K562 (cell line): ENCODE results near the gene FAM171A1. TPM values are rescaled to one million over a fixed set of nuclear protein-coding genes. Genes with fewer than 3 reads are reported as not detected.

Experiments used
- ATAC-seq: fragments of 200-7000 bp; cut with Tn5 transposase; 3 replicates; pipeline ENCODE4 v1.9.1; 2020; ENCODE audit warnings: moderate library complexity
- BruUV-seq: library from RNA; stranded (reverse); fragments of 400-500 nt; replicated peaks from 2 replicates; lab custom pipeline; 2021; lab: Mats Ljungman, UMichigan
- CTCF ChIA-PET: fragments of 300-600 bp; formaldehyde crosslinking; extraction: SDS; loops from one replicate; lab custom pipeline; 2021; ENCODE audit warnings: low intra/inter-chr PET ratio; lab: Yijun Ruan, JAX
- POLR2A ChIA-PET: fragments of 300-600, 350-650 bp; sonication (Branson Sonifier 250); formaldehyde crosslinking; extraction: SDS; loops from one replicate; lab custom pipeline; 2021; ENCODE audit warnings: antibody characterized with exemption, inconsistent platforms; lab: Yijun Ruan, JAX
- DNase-seq, 4 experiments: peaks; one replicate each; pipeline versions ENCODE4 v3.0.0 to v3.0.0-alpha.2; 2011 to 2018; ENCODE audit warnings: low spot score in 3 of 4, mixed read lengths in 3 of 4; ENCODE audit errors: extremely low read depth in 1 of 4
- FAIRE-seq: peaks from 2 replicates; lab custom pipeline; 2011; peaks lifted over from hg19 to GRCh38; lab: Jason Lieb, UNC
- H2AFZ ChIP-seq: 2 replicates; pipeline ENCODE4 v1.6.0; 2011; ENCODE audit warnings: low read depth, low read length, control low read depth, inconsistent platforms
- H3K27ac ChIP-seq: fragments of 200-600 bp; 3 replicates; pipeline ENCODE4 v1.8.0; 2011; ENCODE audit warnings: low read depth, mild to moderate bottlenecking, control low read depth, inconsistent platforms, low read length, moderate library complexity, mixed read lengths; ENCODE audit errors: extremely low read depth
- H3K27me3 ChIP-seq, 2 experiments: fragments of 300-600 bp in 1 of 2; 2 replicates in 1 of 2; 3 replicates in 1 of 2; pipeline versions ENCODE4 v1.6.0 to v1.8.0; 2011; ENCODE audit warnings: inconsistent platforms in 2 of 2, low read length in 2 of 2, mild to moderate bottlenecking in 1 of 2, mixed read lengths in 1 of 2, moderate library complexity in 1 of 2; ENCODE audit not compliant: control insufficient read depth in 2 of 2, insufficient read depth in 2 of 2
- H3K36me3 ChIP-seq: fragments of 300-600 bp; 3 replicates; pipeline ENCODE4 v1.8.0; 2011; ENCODE audit warnings: mild to moderate bottlenecking, low read length, inconsistent platforms; ENCODE audit not compliant: control insufficient read depth, insufficient read depth
- H3K4me1 ChIP-seq, 2 experiments: fragments of 200-600 bp in 1 of 2; replicated peaks in 1 of 2; 2 replicates in 1 of 2; 3 replicates in 1 of 2; pipeline versions ENCODE4 v1.5.1 to v1.8.0; 2011; ENCODE audit warnings: inconsistent platforms in 2 of 2, low read length in 2 of 2, mild to moderate bottlenecking in 1 of 2, mixed read lengths in 1 of 2, moderate library complexity in 1 of 2; ENCODE audit not compliant: control insufficient read depth in 2 of 2, insufficient read depth in 2 of 2
- H3K4me2 ChIP-seq: 2 replicates; pipeline ENCODE4 v1.6.1; 2011; ENCODE audit warnings: low read length, control low read depth, inconsistent platforms, mixed read lengths; ENCODE audit not compliant: insufficient read depth
- H3K4me3 ChIP-seq: fragments of 200-600 bp; sonication (generic), shearing (Covaris generic); 2 replicates; pipeline ENCODE4 v1.5.1; 2016; ENCODE audit warnings: control low read depth, inconsistent platforms
- H3K79me2 ChIP-seq: fragments of 200-600 bp; 3 replicates; pipeline ENCODE4 v1.8.0; 2011; ENCODE audit warnings: low read length, inconsistent platforms; ENCODE audit not compliant: control insufficient read depth, insufficient read depth
- H3K9ac ChIP-seq, 2 experiments: 2 replicates each; pipeline versions ENCODE4 v1.6.0 to v1.6.1; 2011; ENCODE audit warnings: low read depth in 2 of 2, low read length in 2 of 2, control low read depth in 1 of 2, inconsistent platforms in 1 of 2, mild to moderate bottlenecking in 1 of 2, mixed read lengths in 1 of 2; ENCODE audit not compliant: insufficient read depth in 1 of 2
- H3K9me1 ChIP-seq: one replicate; pipeline ENCODE4 v1.6.0; 2011; ENCODE audit warnings: inconsistent platforms, mild to moderate bottlenecking, low read length, moderate library complexity; ENCODE audit not compliant: control insufficient read depth, insufficient read depth
- H3K9me3 ChIP-seq: replicated peaks from 2 replicates; pipeline ENCODE4 v1.5.1; 2011; ENCODE audit warnings: low read depth, low read length, inconsistent platforms; ENCODE audit not compliant: control insufficient read depth, insufficient read depth
- H4K20me1 ChIP-seq: replicated peaks from 2 replicates; pipeline ENCODE4 v1.6.1; 2011; ENCODE audit warnings: low read length, inconsistent platforms, mixed read lengths; ENCODE audit not compliant: control insufficient read depth, insufficient read depth
- CHD2 ChIP-seq: IDR thresholded peaks from 2 replicates; pipeline ENCODE4 v1.6.1; 2011; ENCODE audit warnings: low read depth, low read length
- CREB1 ChIP-seq, 2 experiments: sonication (generic) in 1 of 2; formaldehyde crosslinking in 1 of 2; IDR thresholded peaks; 2 replicates each; pipeline versions ENCODE4 v1.6.1 to v1.8.0; 2012 to 2022; ENCODE audit warnings: inconsistent platforms in 1 of 2, mild to moderate bottlenecking in 1 of 2, missing genetic modification reagents in 1 of 2, moderate library complexity in 1 of 2
- SMAD1 ChIP-seq: fragments of 150-350 bp; IDR thresholded peaks from 2 replicates; pipeline ENCODE4 v1.6.1; 2014; ENCODE audit warnings: low read length, low read depth; ENCODE audit not compliant: partially characterized antibody
- SP2 ChIP-seq: IDR thresholded peaks from 2 replicates; pipeline ENCODE4 v1.6.1; 2011; ENCODE audit warnings: mild to moderate bottlenecking, low read depth, low read length, moderate library complexity; ENCODE audit not compliant: poor library complexity, severe bottlenecking; ENCODE audit errors: extremely low read depth
- XRCC5 ChIP-seq: fragments of 200-400 bp; formaldehyde crosslinking; IDR thresholded peaks from 2 replicates; pipeline ENCODE4 v1.6.1; 2017; ENCODE audit warnings: low read depth, mild to moderate bottlenecking, low read length
- ZBTB9 ChIP-seq: fragments of 450-650 bp; formaldehyde crosslinking; IDR thresholded peaks from 2 replicates; pipeline ENCODE4 v1.4.0; 2020; ENCODE audit warnings: mild to moderate bottlenecking, moderate library complexity
- ZNF140 ChIP-seq: fragments of 250-450 bp; sonication (Bioruptor Pico); IDR thresholded peaks from 2 replicates; pipeline ENCODE4 v1.8.0; 2021; ENCODE audit warnings: moderate library complexity, mild to moderate bottlenecking, inconsistent platforms
- ZNF707 ChIP-seq: fragments of 250-450 bp; sonication (Bioruptor Pico); conservative IDR thresholded peaks from 2 replicates; pipeline ENCODE4 v1.8.0; 2022; ENCODE audit warnings: inconsistent platforms, mild to moderate bottlenecking, moderate library complexity
- WGBS: fragments of 100-300 bp; shearing (Covaris generic); methylation state at CpG from one replicate; pipeline ENCODE4 v1.1.6; 2016; ENCODE audit warnings: low coverage, mixed read lengths; ENCODE audit not compliant: insufficient coverage; ENCODE audit errors: missing lambda C conversion rate; 5-methylcytosine and 5-hydroxymethylcytosine counted together
- in situ Hi-C: fragments of 300-500 bp; cut with MboI; formaldehyde crosslinking; loops from 4 replicates; pipeline ENCODE4 v1.15.0; 2018; ENCODE audit warnings: inconsistent platforms, mixed read lengths
- intact Hi-C: fragments of 100-400 bp; cut with micrococcal nuclease; formaldehyde crosslinking; loops from 2 replicates; pipeline ENCODE4 v1.14.2; 2022
- polyA plus RNA-seq, 8 experiments: library from polyadenylated mRNA; depleted of rRNA in 4 of 8; stranded (reverse) in 5 of 8; unstranded in 3 of 8; fragments of >200 nt; fragmentation: Nextera tagmentation in 2 of 8; fragmentation: Illumina TruSeq in 1 of 8; extraction: Ambion mirVana in 2 of 8; extraction: Trizol in 1 of 8; gene quantifications; 2 replicates each; pipeline versions ENCODE4 v1.2.1 to v1.2.3, GENCODE V29; 2011 to 2014; ENCODE audit warnings: inconsistent platforms in 1 of 8, missing spikeins in 1 of 8
- total RNA-seq, 7 experiments: library from RNA; depleted of rRNA in 6 of 7; stranded (reverse); fragments of >200 nt in 6 of 7; fragmentation: Illumina TruSeq in 2 of 7; extraction: Trizol in 2 of 7; gene quantifications; 2 replicates each; pipeline versions ENCODE4 v1.2.1 to v1.2.3, GENCODE V29; 2011 to 2021; ENCODE audit warnings: low replicate concordance in 1 of 7
- TF ChIP-seq, protein P1 (sequence below): fragments of 450-650 bp; formaldehyde crosslinking; IDR thresholded peaks from 2 replicates; pipeline ENCODE4 v1.4.0; 2020; ENCODE audit warnings: mild to moderate bottlenecking, moderate library complexity
- TF ChIP-seq, protein P2 (sequence below), 2 experiments: fragments of 450-650 bp; IDR thresholded peaks; 2 replicates each; pipeline ENCODE4 v1.6.1; 2018; ENCODE audit warnings: mild to moderate bottlenecking in 2 of 2, low read depth in 1 of 2; ENCODE audit not compliant: partially characterized antibody in 2 of 2

FAM171A1 gene
- total and polyA plus RNA-seq, 9 of the 15 experiments (the other 6 are each of a cell fraction or from before 2014, with no cell fraction given) = 0.51 to 8.2 (median 4.8) TPM

- TF ChIP-seq, protein P1, sequence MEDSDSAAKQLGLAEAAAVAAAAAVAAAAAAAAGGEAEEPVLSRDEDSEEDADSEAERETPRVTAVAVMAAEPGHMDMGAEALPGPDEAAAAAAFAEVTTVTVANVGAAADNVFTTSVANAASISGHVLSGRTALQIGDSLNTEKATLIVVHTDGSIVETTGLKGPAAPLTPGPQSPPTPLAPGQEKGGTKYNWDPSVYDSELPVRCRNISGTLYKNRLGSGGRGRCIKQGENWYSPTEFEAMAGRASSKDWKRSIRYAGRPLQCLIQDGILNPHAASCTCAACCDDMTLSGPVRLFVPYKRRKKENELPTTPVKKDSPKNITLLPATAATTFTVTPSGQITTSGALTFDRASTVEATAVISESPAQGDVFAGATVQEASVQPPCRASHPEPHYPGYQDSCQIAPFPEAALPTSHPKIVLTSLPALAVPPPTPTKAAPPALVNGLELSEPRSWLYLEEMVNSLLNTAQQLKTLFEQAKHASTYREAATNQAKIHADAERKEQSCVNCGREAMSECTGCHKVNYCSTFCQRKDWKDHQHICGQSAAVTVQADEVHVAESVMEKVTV = 0 out of 2 replicates have a peak, but pooled peaks have one; percentile 27
- TF ChIP-seq CREB1 (IDR thresholded peaks at IDR 0.05) (no peak), CREB1 (CRISPR knock-in tag; IDR thresholded peaks at IDR 0.05) (0 out of 2 replicates have a peak, but pooled peaks have one; percentile 5), ZNF140 (no peak)
These were observed 125.6 kb downstream of the FAM171A1 start (continued) for GRCh38 chr10:15245530-15245929.

- Histone ChIP-seq H3K36me3 (no peaks in the 10 kb centered on the region; the same call in 2 of the 3 replicates), H3K27ac (no peak overlapping the region), H2AFZ (no peak overlapping the region), H4K20me1 (no peaks in the 10 kb centered on the region), H3K9me3 (no peaks in the 10 kb centered on the region), H3K4me1 (peaks cover 3 to 13% of the 10 kb centered on the region in 2 experiments; a peak in 4 of 5 replicates), H3K9ac (no peak overlapping the region), H3K79me2 (no peaks in the 10 kb centered on the region), H3K27me3 (peaks cover 2 to 19% of the 10 kb centered on the region in 2 experiments; a peak in 3 of 5 replicates), H3K4me2 (peak overlapping the region; percentile 30; the same call in 1 of the 2 replicates), H3K9me1 (no peaks in the 10 kb centered on the region), H3K4me3 (no peak overlapping the region)
- ChIA-PET POLR2A (interaction anchor here (1.2 kb wide), 1 partner anchor 11 kb away, joined by 3 read pairs; no protein-coding TSS in a partner anchor), CTCF (no interaction called here)
- DNase-seq (peak; percentile 25 to 67 (median 32)), ATAC-seq (peak; percentile 73), FAIRE-seq (peak; percentile 94)
- no TSS peak for BruUV-seq
- intact Hi-C loops = no loop called here
- in situ Hi-C loops = no loop called here
- 4% methylated on average over 12 of the region's 12 CpGs for WGBS
- TF ChIP-seq SMAD1 (no peak), XRCC5 (no peak), ZNF707 (no peak), SP2 (no peak), CHD2 (no peak), ZBTB9 (CRISPR knock-in tag) (no peak)
- TF ChIP-seq, protein P2, sequence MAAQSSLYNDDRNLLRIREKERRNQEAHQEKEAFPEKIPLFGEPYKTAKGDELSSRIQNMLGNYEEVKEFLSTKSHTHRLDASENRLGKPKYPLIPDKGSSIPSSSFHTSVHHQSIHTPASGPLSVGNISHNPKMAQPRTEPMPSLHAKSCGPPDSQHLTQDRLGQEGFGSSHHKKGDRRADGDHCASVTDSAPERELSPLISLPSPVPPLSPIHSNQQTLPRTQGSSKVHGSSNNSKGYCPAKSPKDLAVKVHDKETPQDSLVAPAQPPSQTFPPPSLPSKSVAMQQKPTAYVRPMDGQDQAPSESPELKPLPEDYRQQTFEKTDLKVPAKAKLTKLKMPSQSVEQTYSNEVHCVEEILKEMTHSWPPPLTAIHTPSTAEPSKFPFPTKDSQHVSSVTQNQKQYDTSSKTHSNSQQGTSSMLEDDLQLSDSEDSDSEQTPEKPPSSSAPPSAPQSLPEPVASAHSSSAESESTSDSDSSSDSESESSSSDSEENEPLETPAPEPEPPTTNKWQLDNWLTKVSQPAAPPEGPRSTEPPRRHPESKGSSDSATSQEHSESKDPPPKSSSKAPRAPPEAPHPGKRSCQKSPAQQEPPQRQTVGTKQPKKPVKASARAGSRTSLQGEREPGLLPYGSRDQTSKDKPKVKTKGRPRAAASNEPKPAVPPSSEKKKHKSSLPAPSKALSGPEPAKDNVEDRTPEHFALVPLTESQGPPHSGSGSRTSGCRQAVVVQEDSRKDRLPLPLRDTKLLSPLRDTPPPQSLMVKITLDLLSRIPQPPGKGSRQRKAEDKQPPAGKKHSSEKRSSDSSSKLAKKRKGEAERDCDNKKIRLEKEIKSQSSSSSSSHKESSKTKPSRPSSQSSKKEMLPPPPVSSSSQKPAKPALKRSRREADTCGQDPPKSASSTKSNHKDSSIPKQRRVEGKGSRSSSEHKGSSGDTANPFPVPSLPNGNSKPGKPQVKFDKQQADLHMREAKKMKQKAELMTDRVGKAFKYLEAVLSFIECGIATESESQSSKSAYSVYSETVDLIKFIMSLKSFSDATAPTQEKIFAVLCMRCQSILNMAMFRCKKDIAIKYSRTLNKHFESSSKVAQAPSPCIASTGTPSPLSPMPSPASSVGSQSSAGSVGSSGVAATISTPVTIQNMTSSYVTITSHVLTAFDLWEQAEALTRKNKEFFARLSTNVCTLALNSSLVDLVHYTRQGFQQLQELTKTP (IDR thresholded peaks at IDR 0.05; ENCODE audit: low read depth in 1 of 2, partially characterized antibody in 2 of 2) = no peak
These were observed 126.4 kb downstream of the FAM171A1 start for GRCh38 chr10:15244635-15245197.
